ENCODE measurements around the gene DPP10.
"Not testable (repeated sequence)": the region's sequence is repeated elsewhere in the genome, so short reads cannot be mapped to it uniquely, and the experiment has no call there.

The DPP10 gene

GRCh38 chr2:114709936-114710850 lies 267.8 kb downstream of the DPP10 start:
- FAIRE-seq (no peak), DNase-seq (ENCODE audit: insufficient read length, low spot score) (no peak)

GRCh38 chr2:114714313-114714712 lies 271.9 kb downstream of the DPP10 start:
- DNase-seq (ENCODE audit: insufficient read length, low spot score) (no peak), FAIRE-seq (no peak)

- FAIRE-seq (no peak), DNase-seq (ENCODE audit: insufficient read length, low spot score) (no peak)
Measured at GRCh38 chr2:114717049-114717448, 274.6 kb downstream of the DPP10 start.

- DNase-seq (ENCODE audit: insufficient read length, low spot score) (no peak), FAIRE-seq (no peak)
Measured at GRCh38 chr2:114724454-114724853, 282.0 kb downstream of the DPP10 start.

- FAIRE-seq (no peak), DNase-seq (ENCODE audit: insufficient read length, low spot score) (no peak)
Measured at GRCh38 chr2:114727012-114727411, 284.6 kb downstream of the DPP10 start.

GRCh38 chr2:114728372-114728771 lies 285.9 kb downstream of the DPP10 start:
- FAIRE-seq (no peak), DNase-seq (ENCODE audit: insufficient read length, low spot score) (no peak)

- no peak for DNase-seq (ENCODE audit: insufficient read length, low spot score)
- no peak for FAIRE-seq
Measured at GRCh38 chr2:114729026-114729425, 286.6 kb downstream of the DPP10 start.

GRCh38 chr2:114735126-114735525 lies 292.7 kb downstream of the DPP10 start:
- FAIRE-seq: no peak
- DNase-seq (ENCODE audit: insufficient read length, low spot score): no peak

GRCh38 chr2:114742245-114742644 lies 299.8 kb downstream of the DPP10 start:
- no peak for FAIRE-seq
- DNase-seq (ENCODE audit: insufficient read length, low spot score): no peak

- DNase-seq (ENCODE audit: insufficient read length, low spot score): no peak
- FAIRE-seq: no peak
Measured at GRCh38 chr2:114745700-114746099, 303.3 kb downstream of the DPP10 start.

GRCh38 chr2:114748175-114748574 lies 305.7 kb downstream of the DPP10 start:
- DNase-seq (ENCODE audit: insufficient read length, low spot score); FAIRE-seq: not testable (repeated sequence)

- FAIRE-seq (no peak), DNase-seq (ENCODE audit: insufficient read length, low spot score) (no peak)
Measured at GRCh38 chr2:114752425-114752824, 310.0 kb downstream of the DPP10 start.

- DNase-seq (ENCODE audit: insufficient read length, low spot score) (no peak), FAIRE-seq (no peak)
Measured at GRCh38 chr2:114753145-114753544, 310.7 kb downstream of the DPP10 start.

GRCh38 chr2:114754907-114755563 lies 312.6 kb downstream of the DPP10 start:
- FAIRE-seq (no peak), DNase-seq (ENCODE audit: insufficient read length, low spot score) (no peak)

GRCh38 chr2:114762376-114762775 lies 319.9 kb downstream of the DPP10 start:
- no peak for FAIRE-seq
- DNase-seq (ENCODE audit: insufficient read length, low spot score): no peak

- DNase-seq (ENCODE audit: insufficient read length, low spot score) (no peak), FAIRE-seq (no peak)
Measured at GRCh38 chr2:114762986-114763385, 320.5 kb downstream of the DPP10 start.

- FAIRE-seq (no peak), DNase-seq (ENCODE audit: insufficient read length, low spot score) (no peak)
Measured at GRCh38 chr2:114769110-114769509, 326.7 kb downstream of the DPP10 start.

- FAIRE-seq (no peak), DNase-seq (ENCODE audit: insufficient read length, low spot score) (no peak)
Measured at GRCh38 chr2:114769991-114770390, 327.6 kb downstream of the DPP10 start.

GRCh38 chr2:114784046-114784445 lies 341.6 kb downstream of the DPP10 start:
- FAIRE-seq (no peak), DNase-seq (ENCODE audit: insufficient read length, low spot score) (no peak)

GRCh38 chr2:114784890-114785583 lies 342.6 kb downstream of the DPP10 start:
- DNase-seq (ENCODE audit: insufficient read length, low spot score) (no peak), FAIRE-seq (no peak)

GRCh38 chr2:114786901-114787300 lies 344.5 kb downstream of the DPP10 start:
- DNase-seq (ENCODE audit: insufficient read length, low spot score) (no peak), FAIRE-seq (no peak)

Measured in GM19239 (cell line).